CD4-positive, CD25-positive, alpha-beta regulatory T cell (primary cell): ENCODE data around the gene AKT1. TPM values are rescaled to one million over a fixed set of nuclear protein-coding genes. Genes with fewer than 3 reads are reported as not detected.
A peak's percentile ranks its signal among the peaks of the same experiment; 100 is the strongest.

Source experiments
- ATAC-seq, 2 donors: fragments of 150-1000 bp; cut with Tn5 transposase; one replicate each; pipeline ENCODE4 v1.10.0; 2021; ENCODE audit warnings: low read depth in 2 of 2, moderate number of reproducible peaks in 2 of 2, moderate library complexity in 1 of 2
- DNase-seq, 3 donors: peaks; one replicate each; pipeline versions ENCODE4 v3.0.0 to v3.0.0-alpha.2; 2012 to 2022; ENCODE audit warnings: mixed read lengths in 1 of 3
- H3K27ac ChIP-seq: one replicate; pipeline ENCODE4 v1.7.0; 2013; ENCODE audit warnings: mild to moderate bottlenecking, low read length; ENCODE audit not compliant: insufficient read depth, poor library complexity, severe bottlenecking
- H3K27me3 ChIP-seq: one replicate; pipeline ENCODE4 v1.7.0; 2013; ENCODE audit warnings: low read length; ENCODE audit not compliant: control insufficient read depth, insufficient read depth
- H3K36me3 ChIP-seq: one replicate; pipeline ENCODE4 v1.7.0; 2013; ENCODE audit warnings: mild to moderate bottlenecking, low read length, moderate library complexity; ENCODE audit not compliant: control insufficient read depth, insufficient read depth
- H3K4me1 ChIP-seq: 2 replicates; pipeline ENCODE4 v1.7.0; 2013; ENCODE audit warnings: mild to moderate bottlenecking, low read length; ENCODE audit not compliant: insufficient read depth, control insufficient read depth, poor library complexity, severe bottlenecking
- H3K4me3 ChIP-seq: one replicate; pipeline ENCODE4 v1.7.0; 2013; ENCODE audit warnings: low read depth, mild to moderate bottlenecking, low read length, moderate library complexity
- H3K9me3 ChIP-seq, 2 experiments: 1 replicate in 1 of 2; 2 replicates in 1 of 2; pipeline ENCODE4 v1.7.0; 2013; ENCODE audit warnings: low read length in 2 of 2, mild to moderate bottlenecking in 1 of 2, moderate library complexity in 1 of 2; ENCODE audit not compliant: control insufficient read depth in 2 of 2
- H3K27ac Mint-ChIP-seq, 3 donors: one replicate each; pipeline ENCODE4 v1.8.0; 2020 to 2022; ENCODE audit warnings: mild to moderate bottlenecking in 3 of 3, mixed read lengths in 3 of 3, moderate library complexity in 2 of 3
- H3K27me3 Mint-ChIP-seq: one replicate; pipeline ENCODE4 v1.8.0; 2022; ENCODE audit warnings: mild to moderate bottlenecking, mixed read lengths
- H3K36me3 Mint-ChIP-seq: one replicate; pipeline ENCODE4 v1.8.0; 2020; ENCODE audit warnings: mixed read lengths
- H3K4me1 Mint-ChIP-seq, 4 donors: one replicate each; pipeline ENCODE4 v1.8.0; 2020 to 2022; ENCODE audit warnings: mixed read lengths in 4 of 4, mild to moderate bottlenecking in 1 of 4
- H3K4me3 Mint-ChIP-seq, 4 donors: one replicate each; pipeline ENCODE4 v1.8.0; 2020 to 2022; ENCODE audit warnings: mild to moderate bottlenecking in 4 of 4, mixed read lengths in 4 of 4, moderate library complexity in 3 of 4
- H3K9me3 Mint-ChIP-seq, 7 donors: one replicate each; pipeline ENCODE4 v1.8.0; 2020 to 2022; ENCODE audit warnings: mixed read lengths in 7 of 7, mild to moderate bottlenecking in 3 of 7, moderate library complexity in 2 of 7
- polyA plus RNA-seq, 4 donors: library from polyadenylated mRNA; unstranded; fragments of 300-500 nt; fragmentation: Illumina TruSeq; gene quantifications; one replicate each; pipeline ENCODE4 v1.2.3, GENCODE V29; 2021
- total RNA-seq: library from RNA; stranded (reverse); gene quantifications from one replicate; pipeline ENCODE4 v1.2.3, GENCODE V29; 2022

The AKT1 gene
- total and polyA plus RNA-seq, 5 donors from 2014 or later: 6.3 to 86.0 (median 16.5) TPM

DNA sequence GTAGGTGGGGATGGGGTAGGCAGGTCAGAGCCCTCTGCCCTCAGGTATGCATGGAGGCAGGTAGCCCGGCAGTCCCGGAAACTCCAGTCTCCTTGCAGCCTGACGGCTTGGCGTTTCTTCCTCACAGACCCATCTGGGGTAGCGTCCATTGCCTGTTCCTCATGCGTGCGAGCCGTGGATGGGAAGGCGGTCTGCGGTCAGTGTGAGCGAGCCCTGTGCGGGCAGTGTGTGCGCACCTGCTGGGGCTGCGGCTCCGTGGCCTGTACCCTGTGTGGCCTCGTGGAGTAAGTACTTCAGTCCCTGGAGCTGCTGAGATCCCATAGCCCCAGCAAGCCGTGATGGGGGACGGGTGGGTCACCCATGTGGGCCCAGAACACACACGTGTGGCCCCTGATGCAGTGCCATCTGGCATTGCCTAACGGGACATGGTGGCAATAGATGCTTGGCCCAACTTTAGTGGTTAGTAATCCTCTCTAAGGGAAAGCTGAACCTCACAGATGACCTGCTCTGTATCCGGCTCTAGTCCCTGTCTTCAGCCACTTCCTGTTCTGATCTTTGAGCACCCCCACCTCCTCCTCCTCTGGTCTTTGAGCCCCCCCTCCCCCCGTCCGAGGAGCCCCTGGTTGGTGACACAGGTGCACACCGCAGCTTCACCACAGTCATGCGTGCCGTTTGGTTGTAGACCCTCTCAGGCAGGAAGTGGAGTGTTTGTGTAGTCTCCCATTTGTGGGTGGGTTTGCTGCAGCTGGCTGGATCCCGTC lies 38.9 kb downstream of the AKT1 start:
- Mint-ChIP-seq H3K4me3 (peak overlapping the region in 3 of 4 donors; percentile 16 to 77 (median 38)), H3K36me3 (peaks cover 17% of the 10 kb centered on the region), H3K9me3 (no peaks in the 10 kb centered on the region), H3K27ac (peak overlapping the region in 1 of 3 donors; percentile 35), H3K27me3 (no peaks in the 10 kb centered on the region), H3K4me1 (peaks cover 0 to 52% (median 19%) of the 10 kb centered on the region in 4 donors)
- DNase-seq: peak in 1 of 3 donors; percentile 69
- Histone ChIP-seq H3K4me3 (no peak overlapping the region), H3K36me3 (peaks cover 50% of the 10 kb centered on the region), H3K9me3 (no peaks in the 10 kb centered on the region), H3K27me3 (no peaks in the 10 kb centered on the region), H3K4me1 (peaks cover 37% of the 10 kb centered on the region), H3K27ac (no peak overlapping the region)
- no peak for ATAC-seq

DNA sequence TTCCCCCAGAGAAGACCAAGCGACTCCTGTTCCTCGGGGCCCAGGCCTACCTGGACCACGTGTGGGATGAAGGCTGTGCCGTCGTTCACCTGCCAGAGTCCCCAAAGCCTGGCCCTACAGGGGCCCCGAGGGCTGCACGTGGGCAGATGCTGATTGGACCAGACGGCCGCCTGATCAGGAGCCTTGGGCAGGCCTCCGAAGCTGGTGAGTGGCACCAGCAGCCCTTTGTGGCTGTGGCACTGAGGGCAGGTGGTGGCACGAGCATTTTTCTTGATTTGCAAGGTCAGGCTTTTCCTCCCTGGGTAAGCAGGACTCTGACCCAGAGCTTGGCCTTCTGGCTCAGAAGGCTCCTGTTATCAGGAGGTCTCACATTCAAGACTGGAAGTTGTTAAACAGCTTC lies 39.9 kb downstream of the AKT1 start:
- H3K36me3 ChIP-seq: peaks cover 45% of the 10 kb centered on the region
- peaks cover 10% of the 10 kb centered on the region for H3K36me3 Mint-ChIP-seq

DNA sequence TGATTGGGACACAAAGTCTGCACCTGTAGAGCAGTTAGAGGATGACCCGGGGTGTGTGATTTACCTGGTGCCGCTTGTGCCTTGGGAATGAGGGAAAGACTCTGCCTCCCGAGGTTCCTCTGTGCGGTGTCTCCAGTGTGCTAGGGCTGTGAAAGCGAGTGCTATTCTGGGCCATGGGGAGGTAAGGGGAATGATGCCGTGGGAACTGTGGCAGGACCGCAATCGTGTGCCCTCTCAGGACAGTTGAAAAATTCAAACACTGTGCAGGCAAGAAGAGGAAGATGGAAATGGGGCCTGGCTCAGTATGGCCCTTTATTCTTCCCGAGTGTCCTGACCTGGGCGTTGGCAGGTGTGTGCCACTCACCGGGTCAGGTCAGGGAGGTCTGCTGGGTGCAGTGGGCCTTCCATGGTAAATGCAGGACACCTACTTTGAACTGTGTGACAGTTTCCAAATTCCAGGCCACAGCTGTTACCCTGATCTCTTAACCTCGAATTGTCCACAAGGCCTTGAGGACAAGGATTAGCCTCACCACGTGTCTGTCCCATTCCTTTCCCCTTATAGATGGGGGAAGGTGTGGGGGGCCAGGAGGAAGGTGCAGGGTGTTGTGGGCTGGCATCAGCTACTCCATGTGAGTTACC lies 41.2 kb downstream of the AKT1 start:
- Mint-ChIP-seq H3K27me3 (no peaks in the 10 kb centered on the region), H3K4me1 (peaks cover 0 to 55% (median 17%) of the 10 kb centered on the region in 4 donors), H3K4me3 (peak overlapping the region; percentile 92 to 99 (median 94)), H3K27ac (peak overlapping the region in 2 of 3 donors; percentile 86 to 94), H3K9me3 (no peaks in the 10 kb centered on the region), H3K36me3 (peaks cover 10% of the 10 kb centered on the region)
- ATAC-seq (no peak), DNase-seq (no peak)
- Histone ChIP-seq H3K4me3 (peak overlapping the region; percentile 76), H3K9me3 (no peaks in the 10 kb centered on the region), H3K27ac (peak overlapping the region; percentile 92), H3K4me1 (peaks cover 37% of the 10 kb centered on the region), H3K27me3 (no peaks in the 10 kb centered on the region), H3K36me3 (peaks cover 35% of the 10 kb centered on the region)

More for the DNA sequence above, 39.9 kb downstream of the AKT1 start:
- Mint-ChIP-seq H3K4me3 (peak overlapping the region in 3 of 4 donors; percentile 92 to 99 (median 94)), H3K4me1 (peaks cover 0 to 56% (median 17%) of the 10 kb centered on the region in 4 donors), H3K27me3 (no peaks in the 10 kb centered on the region), H3K9me3 (no peaks in the 10 kb centered on the region), H3K27ac (peak overlapping the region in 2 of 3 donors; percentile 31 to 47)
- H3K4me3 ChIP-seq: no peak overlapping the region
- DNase-seq (no peak), ATAC-seq (no peak)
- no peaks in the 10 kb centered on the region for H3K27me3 ChIP-seq
- H3K9me3 ChIP-seq: no peaks in the 10 kb centered on the region
- peaks cover 37% of the 10 kb centered on the region for H3K4me1 ChIP-seq
- H3K27ac ChIP-seq: no peak overlapping the region

DNA sequence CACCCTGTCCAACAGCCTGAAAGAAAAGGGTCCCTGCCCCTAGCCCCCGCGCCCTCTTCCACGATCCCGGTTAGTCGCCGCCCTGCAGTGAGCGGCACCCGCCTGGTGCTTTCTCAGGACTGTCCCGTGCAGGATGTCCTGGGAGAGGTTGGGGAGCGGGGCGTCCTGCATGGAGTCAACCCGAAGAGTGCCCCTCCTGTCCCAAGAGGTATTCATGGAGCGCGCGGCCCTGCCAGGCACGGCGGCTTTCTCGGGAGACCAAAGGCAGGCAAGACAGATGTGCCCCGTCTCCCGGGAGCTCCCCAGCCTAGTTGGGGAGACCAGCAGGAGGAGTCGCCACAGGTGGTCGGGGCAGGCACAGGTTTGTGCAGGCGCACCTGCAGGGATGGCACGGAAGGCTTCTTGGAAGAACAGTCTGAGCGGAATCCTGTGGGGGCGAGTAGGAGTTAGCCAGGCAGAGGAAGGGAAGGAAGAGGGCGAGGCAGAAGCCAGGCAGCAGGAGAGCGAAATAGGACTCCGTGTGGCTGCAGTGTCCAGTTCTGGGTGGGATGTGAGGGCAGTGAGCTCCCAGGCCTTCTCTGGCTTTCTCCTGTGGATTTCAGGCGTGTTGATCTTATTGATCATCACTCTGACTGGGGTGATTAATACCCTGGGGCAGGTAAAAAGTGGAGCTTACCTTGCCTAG lies 41.9 kb downstream of the AKT1 start:
- no peaks in the 10 kb centered on the region for H3K27me3 Mint-ChIP-seq

GRCh38 chr14:104752735-104753527 lies 42.6 kb downstream of the AKT1 start, which contains the start of gene SIVA1:
Gene SIVA1 (plus strand): TSS chr14:104753147. CDS start chr14:104753202, 55 bp downstream.
- Mint-ChIP-seq H3K4me3 (peak within 1 kb of the TSS; percentile 92 to 99 (median 94)), H3K4me1 (peaks cover 0 to 55% (median 17%) of the 10 kb centered on the region in 4 donors), H3K27ac (peak within 1 kb of the TSS; percentile 93 to 97 (median 94)), H3K36me3 (peaks cover 8% of the 10 kb centered on the region), H3K9me3 (no peaks in the 10 kb centered on the region), H3K27me3 (no peaks in the 10 kb centered on the region)
- Histone ChIP-seq H3K36me3 (peaks cover 25% of the 10 kb centered on the region), H3K4me3 (peak within 1 kb of the TSS; percentile 81), H3K27me3 (no peaks in the 10 kb centered on the region), H3K4me1 (peaks cover 37% of the 10 kb centered on the region), H3K27ac (peak within 1 kb of the TSS; percentile 92), H3K9me3 (no peaks in the 10 kb centered on the region)
- ATAC-seq (peak; percentile 90 to 91), DNase-seq (peak; percentile 99 to 100 (median 99))

More for the DNA sequence above, 41.9 kb downstream of the AKT1 start:
- H3K4me1 ChIP-seq: peaks cover 37% of the 10 kb centered on the region
- DNase-seq: peak; percentile 14 to 27 (median 18)
- H3K36me3 ChIP-seq: peaks cover 29% of the 10 kb centered on the region
- Mint-ChIP-seq H3K4me1 (peaks cover 0 to 55% (median 17%) of the 10 kb centered on the region in 4 donors), H3K36me3 (peaks cover 8% of the 10 kb centered on the region), H3K9me3 (no peaks in the 10 kb centered on the region), H3K4me3 (peak overlapping the region; percentile 92 to 99 (median 94)), H3K27ac (peak overlapping the region; percentile 52 to 94 (median 86))
- peak overlapping the region; percentile 92 for H3K27ac ChIP-seq
- H3K27me3 ChIP-seq: no peaks in the 10 kb centered on the region
- H3K4me3 ChIP-seq: peak overlapping the region; percentile 76
- H3K9me3 ChIP-seq: no peaks in the 10 kb centered on the region
- no peak for ATAC-seq

GRCh38 chr14:104752423-104752734 lies 43.2 kb downstream of the AKT1 start:
- H3K36me3 ChIP-seq: peaks cover 19% of the 10 kb centered on the region
- H3K4me3 ChIP-seq: peak overlapping the region; percentile 81
- Mint-ChIP-seq H3K27ac (peak overlapping the region in 2 of 3 donors; percentile 94 to 97), H3K4me1 (peaks cover 0 to 52% (median 17%) of the 10 kb centered on the region in 4 donors), H3K27me3 (no peaks in the 10 kb centered on the region), H3K4me3 (peak overlapping the region; percentile 92 to 99 (median 94)), H3K36me3 (peaks cover 8% of the 10 kb centered on the region), H3K9me3 (no peaks in the 10 kb centered on the region)
- ATAC-seq (no peak), DNase-seq (no peak)
- H3K9me3 ChIP-seq: no peaks in the 10 kb centered on the region
- peaks cover 37% of the 10 kb centered on the region for H3K4me1 ChIP-seq
- no peaks in the 10 kb centered on the region for H3K27me3 ChIP-seq
- H3K27ac ChIP-seq: peak overlapping the region; percentile 92
